HepG2 (cell line): Measurements from ENCODE around the gene VSX1. TPM values are rescaled to one million over a fixed set of nuclear protein-coding genes. Genes with fewer than 3 reads are reported as not detected.

Source experiments
- ASH2L ChIP-seq: fragments of 300-600, 200-600 bp; sonication (generic); IDR thresholded peaks from 2 replicates; pipeline ENCODE4 v1.7.0; 2017; ENCODE audit warnings: low read depth, mild to moderate bottlenecking, moderate library complexity, mixed read lengths, low read length; ENCODE audit not compliant: insufficient read length
- HOXD1 ChIP-seq: sonication (generic); formaldehyde crosslinking; IDR thresholded peaks from 2 replicates; pipeline ENCODE4 v1.5.0; 2020; ENCODE audit warnings: missing genetic modification reagents
- NFIC ChIP-seq: IDR thresholded peaks from 2 replicates; pipeline ENCODE4 v1.6.1; 2012; ENCODE audit warnings: mild to moderate bottlenecking, low read length, inconsistent platforms
- NFYB ChIP-seq: sonication (generic); formaldehyde crosslinking; IDR thresholded peaks from 2 replicates; pipeline ENCODE4 v1.4.0; 2020; ENCODE audit warnings: missing genetic modification reagents
- PLRG1 ChIP-seq: fragments of 450-650 bp; conservative IDR thresholded peaks from 2 replicates; pipeline ENCODE4 v1.6.1; 2016
- SUZ12 ChIP-seq: fragments of 150-350 bp; IDR thresholded peaks from 2 replicates; pipeline ENCODE4 v1.6.1; 2014; ENCODE audit warnings: low read depth, low read length
- ZNF124 ChIP-seq: sonication (generic); formaldehyde crosslinking; IDR thresholded peaks from 2 replicates; pipeline ENCODE4 v1.4.0; 2020; ENCODE audit warnings: missing genetic modification reagents
- ZNF44 ChIP-seq: sonication (generic); formaldehyde crosslinking; IDR thresholded peaks from 2 replicates; pipeline ENCODE4 v1.5.1; 2020; ENCODE audit warnings: mild to moderate bottlenecking, missing genetic modification reagents
- ZNF552 ChIP-seq: sonication (generic); formaldehyde crosslinking; IDR thresholded peaks from 2 replicates; pipeline ENCODE4 v1.9.0; 2022; ENCODE audit warnings: missing genetic modification reagents, mild to moderate bottlenecking, borderline replicate concordance
- ZNF564 ChIP-seq: sonication (generic); formaldehyde crosslinking; IDR thresholded peaks from 2 replicates; pipeline ENCODE4 v1.8.1; 2023; ENCODE audit warnings: mild to moderate bottlenecking, missing genetic modification reagents
- ZNF607 ChIP-seq: sonication (generic); formaldehyde crosslinking; IDR thresholded peaks from 2 replicates; pipeline ENCODE4 v1.5.1; 2020; ENCODE audit warnings: missing genetic modification reagents, mild to moderate bottlenecking, borderline replicate concordance
- ZNF747 ChIP-seq: sonication (generic); formaldehyde crosslinking; IDR thresholded peaks from 2 replicates; pipeline ENCODE4 v1.8.1; 2023; ENCODE audit warnings: missing genetic modification reagents, mild to moderate bottlenecking, borderline replicate concordance
- polyA plus RNA-seq, 8 experiments: library from polyadenylated mRNA; depleted of rRNA in 3 of 8; stranded (reverse) in 7 of 8; unstranded in 1 of 8; fragments of >200 nt; fragmentation: Illumina TruSeq in 4 of 8; extraction: Trizol in 4 of 8; gene quantifications; 2 replicates each; pipeline versions ENCODE4 v1.2.1 to v1.2.3, GENCODE V29; 2011 to 2016; ENCODE audit warnings: low read depth in 4 of 8, missing spikeins in 1 of 8, mixed read lengths in 1 of 8; ENCODE audit not compliant: insufficient read depth in 1 of 8
- total RNA-seq, 5 experiments: library from RNA; depleted of rRNA; stranded (reverse); fragments of >200 nt; fragmentation: Illumina TruSeq; extraction: Trizol; gene quantifications; 2 replicates each; pipeline ENCODE4 v1.2.3, GENCODE V29; 2016; ENCODE audit warnings: low read depth in 1 of 5
- TF ChIP-seq, protein P1 (sequence below): sonication (generic); formaldehyde crosslinking; IDR thresholded peaks from 2 replicates; pipeline ENCODE4 v1.5.0; 2020; ENCODE audit warnings: mild to moderate bottlenecking, missing genetic modification reagents, moderate library complexity
- TF ChIP-seq, protein P2 (sequence below): sonication (generic); formaldehyde crosslinking; conservative IDR thresholded peaks from 2 replicates; pipeline ENCODE4 v1.8.0; 2022; ENCODE audit warnings: missing genetic modification reagents
- TF ChIP-seq, protein P3 (sequence below): sonication (generic); formaldehyde crosslinking; IDR thresholded peaks from 2 replicates; pipeline ENCODE4 v1.4.0; 2020; ENCODE audit warnings: missing genetic modification reagents
- TF ChIP-seq, protein P4 (sequence below): IDR thresholded peaks from 2 replicates; pipeline ENCODE4 v1.6.1; 2016
- TF ChIP-seq, protein P5 (sequence below): sonication (generic); formaldehyde crosslinking; IDR thresholded peaks from 2 replicates; pipeline ENCODE4 v1.8.0; 2022; ENCODE audit warnings: missing genetic modification reagents, mild to moderate bottlenecking, borderline replicate concordance
- TF ChIP-seq, protein P6 (sequence below): sonication (generic); formaldehyde crosslinking; IDR thresholded peaks from 2 replicates; pipeline ENCODE4 v1.9.0; 2021; ENCODE audit warnings: missing genetic modification reagents, mild to moderate bottlenecking, borderline replicate concordance

Gene VSX1
- total and polyA plus RNA-seq, 2 of the 13 experiments (the other 11 are each of a cell fraction or from before 2014, with no cell fraction given) = 0.04 TPM; not detected in 1

DNA sequence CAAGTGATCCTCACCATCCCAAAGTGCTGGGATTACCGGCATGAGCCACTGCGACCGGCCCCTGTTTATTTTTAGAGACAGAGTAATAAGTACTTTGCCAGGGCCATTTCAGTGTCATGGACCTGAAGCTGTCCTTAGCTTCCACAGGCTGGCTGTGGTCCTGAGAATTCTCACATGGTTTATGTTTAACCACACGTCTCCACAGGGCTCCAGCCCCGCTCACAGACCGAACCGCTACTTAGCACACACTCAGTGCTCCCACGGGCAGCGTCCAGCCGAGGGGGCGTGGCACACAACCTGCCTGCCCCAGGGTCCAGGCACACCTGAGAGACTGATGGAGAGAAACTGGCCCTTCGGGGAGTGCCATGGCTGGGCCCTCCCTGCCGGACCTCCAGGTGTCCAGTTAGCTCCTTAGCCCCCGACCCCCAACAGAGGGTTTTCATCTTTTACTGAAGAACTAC, 35.7 kb downstream of the VSX1 start (continued):
- TF ChIP-seq, protein P1, sequence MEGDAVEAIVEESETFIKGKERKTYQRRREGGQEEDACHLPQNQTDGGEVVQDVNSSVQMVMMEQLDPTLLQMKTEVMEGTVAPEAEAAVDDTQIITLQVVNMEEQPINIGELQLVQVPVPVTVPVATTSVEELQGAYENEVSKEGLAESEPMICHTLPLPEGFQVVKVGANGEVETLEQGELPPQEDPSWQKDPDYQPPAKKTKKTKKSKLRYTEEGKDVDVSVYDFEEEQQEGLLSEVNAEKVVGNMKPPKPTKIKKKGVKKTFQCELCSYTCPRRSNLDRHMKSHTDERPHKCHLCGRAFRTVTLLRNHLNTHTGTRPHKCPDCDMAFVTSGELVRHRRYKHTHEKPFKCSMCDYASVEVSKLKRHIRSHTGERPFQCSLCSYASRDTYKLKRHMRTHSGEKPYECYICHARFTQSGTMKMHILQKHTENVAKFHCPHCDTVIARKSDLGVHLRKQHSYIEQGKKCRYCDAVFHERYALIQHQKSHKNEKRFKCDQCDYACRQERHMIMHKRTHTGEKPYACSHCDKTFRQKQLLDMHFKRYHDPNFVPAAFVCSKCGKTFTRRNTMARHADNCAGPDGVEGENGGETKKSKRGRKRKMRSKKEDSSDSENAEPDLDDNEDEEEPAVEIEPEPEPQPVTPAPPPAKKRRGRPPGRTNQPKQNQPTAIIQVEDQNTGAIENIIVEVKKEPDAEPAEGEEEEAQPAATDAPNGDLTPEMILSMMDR (CRISPR knock-in tag) = peak; percentile 47
- TF ChIP-seq SUZ12 (no peak), ZNF124 (CRISPR knock-in tag) (no peak), ASH2L (no peak), ZNF607 (CRISPR knock-in tag) (no peak), ZNF747 (CRISPR knock-in tag) (no peak), ZNF564 (no peak), HOXD1 (no peak), PLRG1 (no peak), ZNF44 (no peak), NFYB (CRISPR knock-in tag) (no peak), NFIC (no peak), ZNF552 (peak; percentile 31; the same call in 1 of the 2 replicates)
- TF ChIP-seq, protein P2, sequence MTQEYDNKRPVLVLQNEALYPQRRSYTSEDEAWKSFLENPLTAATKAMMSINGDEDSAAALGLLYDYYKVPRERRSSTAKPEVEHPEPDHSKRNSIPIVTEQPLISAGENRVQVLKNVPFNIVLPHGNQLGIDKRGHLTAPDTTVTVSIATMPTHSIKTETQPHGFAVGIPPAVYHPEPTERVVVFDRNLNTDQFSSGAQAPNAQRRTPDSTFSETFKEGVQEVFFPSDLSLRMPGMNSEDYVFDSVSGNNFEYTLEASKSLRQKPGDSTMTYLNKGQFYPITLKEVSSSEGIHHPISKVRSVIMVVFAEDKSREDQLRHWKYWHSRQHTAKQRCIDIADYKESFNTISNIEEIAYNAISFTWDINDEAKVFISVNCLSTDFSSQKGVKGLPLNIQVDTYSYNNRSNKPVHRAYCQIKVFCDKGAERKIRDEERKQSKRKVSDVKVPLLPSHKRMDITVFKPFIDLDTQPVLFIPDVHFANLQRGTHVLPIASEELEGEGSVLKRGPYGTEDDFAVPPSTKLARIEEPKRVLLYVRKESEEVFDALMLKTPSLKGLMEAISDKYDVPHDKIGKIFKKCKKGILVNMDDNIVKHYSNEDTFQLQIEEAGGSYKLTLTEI (CRISPR knock-in tag) = no peak
- TF ChIP-seq, protein P3, sequence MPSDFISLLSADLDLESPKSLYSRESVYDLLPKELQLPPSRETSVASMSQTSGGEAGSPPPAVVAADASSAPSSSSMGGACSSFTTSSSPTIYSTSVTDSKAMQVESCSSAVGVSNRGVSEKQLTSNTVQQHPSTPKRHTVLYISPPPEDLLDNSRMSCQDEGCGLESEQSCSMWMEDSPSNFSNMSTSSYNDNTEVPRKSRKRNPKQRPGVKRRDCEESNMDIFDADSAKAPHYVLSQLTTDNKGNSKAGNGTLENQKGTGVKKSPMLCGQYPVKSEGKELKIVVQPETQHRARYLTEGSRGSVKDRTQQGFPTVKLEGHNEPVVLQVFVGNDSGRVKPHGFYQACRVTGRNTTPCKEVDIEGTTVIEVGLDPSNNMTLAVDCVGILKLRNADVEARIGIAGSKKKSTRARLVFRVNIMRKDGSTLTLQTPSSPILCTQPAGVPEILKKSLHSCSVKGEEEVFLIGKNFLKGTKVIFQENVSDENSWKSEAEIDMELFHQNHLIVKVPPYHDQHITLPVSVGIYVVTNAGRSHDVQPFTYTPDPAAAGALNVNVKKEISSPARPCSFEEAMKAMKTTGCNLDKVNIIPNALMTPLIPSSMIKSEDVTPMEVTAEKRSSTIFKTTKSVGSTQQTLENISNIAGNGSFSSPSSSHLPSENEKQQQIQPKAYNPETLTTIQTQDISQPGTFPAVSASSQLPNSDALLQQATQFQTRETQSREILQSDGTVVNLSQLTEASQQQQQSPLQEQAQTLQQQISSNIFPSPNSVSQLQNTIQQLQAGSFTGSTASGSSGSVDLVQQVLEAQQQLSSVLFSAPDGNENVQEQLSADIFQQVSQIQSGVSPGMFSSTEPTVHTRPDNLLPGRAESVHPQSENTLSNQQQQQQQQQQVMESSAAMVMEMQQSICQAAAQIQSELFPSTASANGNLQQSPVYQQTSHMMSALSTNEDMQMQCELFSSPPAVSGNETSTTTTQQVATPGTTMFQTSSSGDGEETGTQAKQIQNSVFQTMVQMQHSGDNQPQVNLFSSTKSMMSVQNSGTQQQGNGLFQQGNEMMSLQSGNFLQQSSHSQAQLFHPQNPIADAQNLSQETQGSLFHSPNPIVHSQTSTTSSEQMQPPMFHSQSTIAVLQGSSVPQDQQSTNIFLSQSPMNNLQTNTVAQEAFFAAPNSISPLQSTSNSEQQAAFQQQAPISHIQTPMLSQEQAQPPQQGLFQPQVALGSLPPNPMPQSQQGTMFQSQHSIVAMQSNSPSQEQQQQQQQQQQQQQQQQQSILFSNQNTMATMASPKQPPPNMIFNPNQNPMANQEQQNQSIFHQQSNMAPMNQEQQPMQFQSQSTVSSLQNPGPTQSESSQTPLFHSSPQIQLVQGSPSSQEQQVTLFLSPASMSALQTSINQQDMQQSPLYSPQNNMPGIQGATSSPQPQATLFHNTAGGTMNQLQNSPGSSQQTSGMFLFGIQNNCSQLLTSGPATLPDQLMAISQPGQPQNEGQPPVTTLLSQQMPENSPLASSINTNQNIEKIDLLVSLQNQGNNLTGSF = no peak
- TF ChIP-seq, protein P4, sequence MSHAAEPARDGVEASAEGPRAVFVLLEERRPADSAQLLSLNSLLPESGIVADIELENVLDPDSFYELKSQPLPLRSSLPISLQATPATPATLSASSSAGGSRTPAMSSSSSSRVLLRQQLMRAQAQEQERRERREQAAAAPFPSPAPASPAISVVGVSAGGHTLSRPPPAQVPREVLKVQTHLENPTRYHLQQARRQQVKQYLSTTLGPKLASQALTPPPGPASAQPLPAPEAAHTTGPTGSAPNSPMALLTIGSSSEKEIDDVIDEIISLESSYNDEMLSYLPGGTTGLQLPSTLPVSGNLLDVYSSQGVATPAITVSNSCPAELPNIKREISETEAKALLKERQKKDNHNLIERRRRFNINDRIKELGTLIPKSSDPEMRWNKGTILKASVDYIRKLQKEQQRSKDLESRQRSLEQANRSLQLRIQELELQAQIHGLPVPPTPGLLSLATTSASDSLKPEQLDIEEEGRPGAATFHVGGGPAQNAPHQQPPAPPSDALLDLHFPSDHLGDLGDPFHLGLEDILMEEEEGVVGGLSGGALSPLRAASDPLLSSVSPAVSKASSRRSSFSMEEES = no peak
- TF ChIP-seq, protein P5, sequence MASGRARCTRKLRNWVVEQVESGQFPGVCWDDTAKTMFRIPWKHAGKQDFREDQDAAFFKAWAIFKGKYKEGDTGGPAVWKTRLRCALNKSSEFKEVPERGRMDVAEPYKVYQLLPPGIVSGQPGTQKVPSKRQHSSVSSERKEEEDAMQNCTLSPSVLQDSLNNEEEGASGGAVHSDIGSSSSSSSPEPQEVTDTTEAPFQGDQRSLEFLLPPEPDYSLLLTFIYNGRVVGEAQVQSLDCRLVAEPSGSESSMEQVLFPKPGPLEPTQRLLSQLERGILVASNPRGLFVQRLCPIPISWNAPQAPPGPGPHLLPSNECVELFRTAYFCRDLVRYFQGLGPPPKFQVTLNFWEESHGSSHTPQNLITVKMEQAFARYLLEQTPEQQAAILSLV (CRISPR knock-in tag) = no peak
- TF ChIP-seq, protein P6, sequence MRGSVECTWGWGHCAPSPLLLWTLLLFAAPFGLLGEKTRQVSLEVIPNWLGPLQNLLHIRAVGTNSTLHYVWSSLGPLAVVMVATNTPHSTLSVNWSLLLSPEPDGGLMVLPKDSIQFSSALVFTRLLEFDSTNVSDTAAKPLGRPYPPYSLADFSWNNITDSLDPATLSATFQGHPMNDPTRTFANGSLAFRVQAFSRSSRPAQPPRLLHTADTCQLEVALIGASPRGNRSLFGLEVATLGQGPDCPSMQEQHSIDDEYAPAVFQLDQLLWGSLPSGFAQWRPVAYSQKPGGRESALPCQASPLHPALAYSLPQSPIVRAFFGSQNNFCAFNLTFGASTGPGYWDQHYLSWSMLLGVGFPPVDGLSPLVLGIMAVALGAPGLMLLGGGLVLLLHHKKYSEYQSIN (CRISPR knock-in tag) = no peak
